OCI-LY3 (cell line): Measurements from ENCODE around the gene PTPRT.

Experiments
- CTCF ChIP-seq: fragments of 200-600, 300-600 bp; sonication (generic); IDR thresholded peaks from 2 replicates; pipeline ENCODE4 v1.5.1; 2014; ENCODE audit warnings: antibody characterized with exemption, low read length, low read depth
- EZH2phosphoT487 ChIP-seq: fragments of 200-600 bp; shearing (Covaris generic); IDR thresholded peaks from 2 replicates; pipeline ENCODE4 v1.6.1; 2018; ENCODE audit warnings: antibody characterized with exemption, mixed run types, low read depth

- TF ChIP-seq CTCF (peak; percentile 51), EZH2phosphoT487 (no peak)
These were observed 510.8 kb downstream of the PTPRT start for GRCh38 chr20:42678895-42679294.
